ENCODE results near the gene AMPD2.
A peak's percentile ranks its signal among the peaks of the same experiment; 100 is the strongest.
"Not testable (repeated sequence)": the region's sequence is repeated elsewhere in the genome, so short reads cannot be mapped to it uniquely, and the experiment has no call there.

AMPD2 gene

GRCh38 chr1:109652402-109652801, 32.8 kb downstream of the AMPD2 start:
- no peak for DNase-seq (ENCODE audit: low read depth)

- no peak for DNase-seq (ENCODE audit: low read depth)
Measured at GRCh38 chr1:109653306-109653705, 33.7 kb downstream of the AMPD2 start.

- DNase-seq (ENCODE audit: low read depth) = no peak
Measured at GRCh38 chr1:109654519-109654918, 34.9 kb downstream of the AMPD2 start.

- peak; percentile 69 for DNase-seq (ENCODE audit: low read depth)
Measured at GRCh38 chr1:109655615-109656519, 36.2 kb downstream of the AMPD2 start, which contains the start of gene GSTM4. Gene GSTM4 (plus strand): TSS chr1:109656099. CDS start chr1:109656390, 291 bp downstream.

GRCh38 chr1:109657395-109657794, 37.8 kb downstream of the AMPD2 start:
- no peak for DNase-seq (ENCODE audit: low read depth)

- no peak for DNase-seq (ENCODE audit: low read depth)
Measured at GRCh38 chr1:109657970-109658369, 38.3 kb downstream of the AMPD2 start.

- no peak for DNase-seq (ENCODE audit: low read depth)
Measured at GRCh38 chr1:109658533-109659042, 39.0 kb downstream of the AMPD2 start.

- no peak for DNase-seq (ENCODE audit: low read depth)
Measured at GRCh38 chr1:109659145-109659544, 39.5 kb downstream of the AMPD2 start.

GRCh38 chr1:109659997-109660690, 40.5 kb downstream of the AMPD2 start:
- DNase-seq (ENCODE audit: low read depth) = no peak

GRCh38 chr1:109660691-109661026, 41.0 kb downstream of the AMPD2 start:
- DNase-seq (ENCODE audit: low read depth) = not testable (repeated sequence)

- no peak for DNase-seq (ENCODE audit: low read depth)
Measured at GRCh38 chr1:109661391-109661790, 41.8 kb downstream of the AMPD2 start.

GRCh38 chr1:109664671-109665070, 45.0 kb downstream of the AMPD2 start:
- DNase-seq (ENCODE audit: low read depth) = no peak

- DNase-seq (ENCODE audit: low read depth) = peak; percentile 82
Measured at GRCh38 chr1:109667452-109668122, 48.0 kb downstream of the AMPD2 start, which contains the start of gene GSTM2. Gene GSTM2 (plus strand): TSS chr1:109668057. CDS start chr1:109668116, 59 bp downstream.

- DNase-seq (ENCODE audit: low read depth) = no peak
Measured at GRCh38 chr1:109668123-109668775, 48.6 kb downstream of the AMPD2 start.

- DNase-seq (ENCODE audit: low read depth) = no peak
Measured at GRCh38 chr1:109669246-109669948, 49.8 kb downstream of the AMPD2 start.

- not testable (repeated sequence) for DNase-seq (ENCODE audit: low read depth)
Measured at GRCh38 chr1:109669949-109670302, 50.3 kb downstream of the AMPD2 start.

GRCh38 chr1:109671067-109671466, 51.4 kb downstream of the AMPD2 start:
- DNase-seq (ENCODE audit: low read depth) = no peak

GRCh38 chr1:109673861-109674260, 54.2 kb downstream of the AMPD2 start:
- DNase-seq (ENCODE audit: low read depth) = not testable (repeated sequence)

- not testable (repeated sequence) for DNase-seq (ENCODE audit: low read depth)
Measured at GRCh38 chr1:109676683-109677381, 57.2 kb downstream of the AMPD2 start.

- DNase-seq (ENCODE audit: low read depth) = no peak
Measured at GRCh38 chr1:109677459-109677858, 57.8 kb downstream of the AMPD2 start.

GRCh38 chr1:109678637-109679036, 59.0 kb downstream of the AMPD2 start:
- not testable (repeated sequence) for DNase-seq (ENCODE audit: low read depth)
